Mucosa of stomach (tissue), 1 donor: ENCODE results near the gene ZC3H12C.

Experiments
- H3K27me3 ChIP-seq: one replicate; pipeline ENCODE4 v1.7.0; 2013; ENCODE audit warnings: mild to moderate bottlenecking, low read length; ENCODE audit not compliant: control insufficient read depth, insufficient read depth
- H3K36me3 ChIP-seq: one replicate; pipeline ENCODE4 v1.7.0; 2013; ENCODE audit warnings: low read length; ENCODE audit not compliant: control insufficient read depth, insufficient read depth
- H3K4me1 ChIP-seq: one replicate; pipeline ENCODE4 v1.7.0; 2013; ENCODE audit warnings: mild to moderate bottlenecking, low read length; ENCODE audit not compliant: control insufficient read depth, insufficient read depth
- H3K4me3 ChIP-seq: one replicate; pipeline ENCODE4 v1.7.0; 2013; ENCODE audit warnings: low read length
- H3K9ac ChIP-seq: one replicate; pipeline ENCODE4 v1.7.0; 2013; ENCODE audit warnings: mild to moderate bottlenecking, low read length, moderate library complexity
- H3K9me3 ChIP-seq: one replicate; pipeline ENCODE4 v1.7.0; 2013; ENCODE audit warnings: mild to moderate bottlenecking, low read length, moderate library complexity; ENCODE audit not compliant: control insufficient read depth
- donor health status: Pancreatic carcinoma.

The ZC3H12C gene

GRCh38 chr11:110093407-110094297, 460 bp downstream of the ZC3H12C start:
- Histone ChIP-seq H3K27me3 (peaks cover 3% of the 10 kb centered on the region), H3K36me3 (no peaks in the 10 kb centered on the region), H3K9ac (peak overlapping the region; percentile 74), H3K4me3 (peak overlapping the region; percentile 26), H3K9me3 (no peaks in the 10 kb centered on the region), H3K4me1 (peaks cover 14% of the 10 kb centered on the region)

- peaks cover 3% of the 10 kb centered on the region for H3K27me3 ChIP-seq
- no peaks in the 10 kb centered on the region for H3K9me3 ChIP-seq
- H3K9ac ChIP-seq, result peak overlapping the region; percentile 74
- H3K4me3 ChIP-seq, result peak overlapping the region; percentile 26
- H3K4me1 ChIP-seq, result peaks cover 14% of the 10 kb centered on the region
- no peaks in the 10 kb centered on the region for H3K36me3 ChIP-seq
Observed at GRCh38 chr11:110094298-110095285, 1.4 kb downstream of the ZC3H12C start.

GRCh38 chr11:110095554-110095953, 2.4 kb downstream of the ZC3H12C start:
- no peak overlapping the region for H3K9ac ChIP-seq
- no peak overlapping the region for H3K4me3 ChIP-seq
- no peaks in the 10 kb centered on the region for H3K9me3 ChIP-seq
- H3K4me1 ChIP-seq, result peaks cover 14% of the 10 kb centered on the region
- peaks cover 3% of the 10 kb centered on the region for H3K27me3 ChIP-seq
- H3K36me3 ChIP-seq, result no peaks in the 10 kb centered on the region

- no peak overlapping the region for H3K9ac ChIP-seq
Observed at GRCh38 chr11:110096496-110096895, 3.3 kb downstream of the ZC3H12C start.

GRCh38 chr11:110097459-110098012, 4.3 kb downstream of the ZC3H12C start:
- Histone ChIP-seq H3K4me1 (peaks cover 6% of the 10 kb centered on the region), H3K9me3 (no peaks in the 10 kb centered on the region), H3K36me3 (no peaks in the 10 kb centered on the region), H3K27me3 (peaks cover 3% of the 10 kb centered on the region), H3K4me3 (no peak overlapping the region), H3K9ac (no peak overlapping the region)

More at GRCh38 chr11:110096496-110096895, 3.3 kb downstream of the ZC3H12C start:
- peaks cover 14% of the 10 kb centered on the region for H3K4me1 ChIP-seq
- H3K4me3 ChIP-seq, result no peak overlapping the region
- H3K36me3 ChIP-seq, result no peaks in the 10 kb centered on the region
- H3K27me3 ChIP-seq, result peaks cover 3% of the 10 kb centered on the region
- H3K9me3 ChIP-seq, result no peaks in the 10 kb centered on the region

- peaks cover 6% of the 10 kb centered on the region for H3K4me1 ChIP-seq
- H3K27me3 ChIP-seq, result peaks cover 3% of the 10 kb centered on the region
- no peaks in the 10 kb centered on the region for H3K9me3 ChIP-seq
- no peak overlapping the region for H3K4me3 ChIP-seq
- no peak overlapping the region for H3K9ac ChIP-seq
- H3K36me3 ChIP-seq, result no peaks in the 10 kb centered on the region
Observed at GRCh38 chr11:110098645-110099044, 5.5 kb downstream of the ZC3H12C start.

GRCh38 chr11:110100476-110101240, 7.5 kb downstream of the ZC3H12C start:
- no peaks in the 10 kb centered on the region for H3K9me3 ChIP-seq
- H3K4me1 ChIP-seq, result no peaks in the 10 kb centered on the region
- H3K9ac ChIP-seq, result no peak overlapping the region
- H3K36me3 ChIP-seq, result no peaks in the 10 kb centered on the region
- no peak overlapping the region for H3K4me3 ChIP-seq
- no peaks in the 10 kb centered on the region for H3K27me3 ChIP-seq

GRCh38 chr11:110106713-110107274, 13.6 kb downstream of the ZC3H12C start:
- H3K9me3 ChIP-seq, result no peaks in the 10 kb centered on the region
- no peaks in the 10 kb centered on the region for H3K36me3 ChIP-seq
- H3K9ac ChIP-seq, result no peak overlapping the region
- H3K4me1 ChIP-seq, result no peaks in the 10 kb centered on the region
- no peaks in the 10 kb centered on the region for H3K27me3 ChIP-seq
- no peak overlapping the region for H3K4me3 ChIP-seq

GRCh38 chr11:110110854-110111253, 17.7 kb downstream of the ZC3H12C start:
- Histone ChIP-seq H3K4me3 (no peak overlapping the region), H3K36me3 (no peaks in the 10 kb centered on the region), H3K9ac (no peak overlapping the region), H3K27me3 (no peaks in the 10 kb centered on the region), H3K4me1 (no peaks in the 10 kb centered on the region), H3K9me3 (no peaks in the 10 kb centered on the region)

- H3K9me3 ChIP-seq, result no peaks in the 10 kb centered on the region
- no peaks in the 10 kb centered on the region for H3K36me3 ChIP-seq
- H3K4me3 ChIP-seq, result no peak overlapping the region
- no peaks in the 10 kb centered on the region for H3K27me3 ChIP-seq
- H3K9ac ChIP-seq, result no peak overlapping the region
- H3K4me1 ChIP-seq, result no peaks in the 10 kb centered on the region
Observed at GRCh38 chr11:110112457-110112856, 19.3 kb downstream of the ZC3H12C start.

- H3K4me1 ChIP-seq, result no peaks in the 10 kb centered on the region
- H3K9ac ChIP-seq, result no peak overlapping the region
- no peaks in the 10 kb centered on the region for H3K9me3 ChIP-seq
- no peak overlapping the region for H3K4me3 ChIP-seq
- no peaks in the 10 kb centered on the region for H3K27me3 ChIP-seq
- H3K36me3 ChIP-seq, result no peaks in the 10 kb centered on the region
Observed at GRCh38 chr11:110113505-110113904, 20.3 kb downstream of the ZC3H12C start.
